HepG2 (cell line): ENCODE data around the gene AKIRIN1. TPM values are rescaled to one million over a fixed set of nuclear protein-coding genes. Genes with fewer than 3 reads are reported as not detected.
A peak's percentile ranks its signal among the peaks of the same experiment; 100 is the strongest.

Experiments used
- ARID3A ChIP-seq: IDR thresholded peaks from 2 replicates; pipeline ENCODE4 v1.6.1; 2012; ENCODE audit warnings: low read depth, low read length, improper control_type of control experiment
- BRF2 ChIP-seq: sonication (generic); formaldehyde crosslinking; IDR thresholded peaks from 2 replicates; pipeline ENCODE4 v1.8.1; 2022; ENCODE audit warnings: mild to moderate bottlenecking, missing genetic modification reagents
- EP300 ChIP-seq, 3 experiments: sonication (generic) in 1 of 3; formaldehyde crosslinking in 1 of 3; IDR thresholded peaks; 2 replicates each; pipeline versions ENCODE4 v1.5.1 to v1.6.1; 2011 to 2020; ENCODE audit warnings: low read depth in 2 of 3, low read length in 2 of 3, borderline replicate concordance in 1 of 3, improper control_type of control experiment in 1 of 3, mild to moderate bottlenecking in 1 of 3, missing genetic modification reagents in 1 of 3, moderate library complexity in 1 of 3
- GRHL1 ChIP-seq: sonication (generic); formaldehyde crosslinking; conservative IDR thresholded peaks from 2 replicates; pipeline ENCODE4 v1.8.0; 2022; ENCODE audit warnings: missing genetic modification reagents
- KDM1A ChIP-seq: IDR thresholded peaks from 2 replicates; pipeline ENCODE4 v1.6.1; 2016; ENCODE audit warnings: missing compliant biosample characterization
- PLRG1 ChIP-seq: fragments of 450-650 bp; conservative IDR thresholded peaks from 2 replicates; pipeline ENCODE4 v1.6.1; 2016
- RBAK ChIP-seq: sonication (generic); formaldehyde crosslinking; IDR thresholded peaks from 2 replicates; pipeline ENCODE4 v1.5.1; 2020; ENCODE audit warnings: mild to moderate bottlenecking, missing genetic modification reagents
- SALL1 ChIP-seq: sonication (generic); formaldehyde crosslinking; IDR thresholded peaks from 2 replicates; pipeline ENCODE4 v1.8.0; 2022; ENCODE audit warnings: mild to moderate bottlenecking, missing genetic modification reagents
- TCF7 ChIP-seq: sonication (generic); IDR thresholded peaks from 2 replicates; pipeline ENCODE4 v1.6.1; 2016; ENCODE audit warnings: antibody characterized with exemption, low read depth
- ZBED4 ChIP-seq: sonication (generic); formaldehyde crosslinking; IDR thresholded peaks from 2 replicates; pipeline ENCODE4 v1.4.0; 2020; ENCODE audit warnings: missing genetic modification reagents, borderline replicate concordance
- ZFYVE20 ChIP-seq: sonication (generic); formaldehyde crosslinking; IDR thresholded peaks from 2 replicates; pipeline ENCODE4 v1.8.0; 2023; ENCODE audit warnings: low read depth, mild to moderate bottlenecking, moderate library complexity, missing genetic modification reagents, borderline replicate concordance
- ZGPAT ChIP-seq: IDR thresholded peaks from 2 replicates; pipeline ENCODE4 v1.6.1; 2016; ENCODE audit warnings: mild to moderate bottlenecking
- ZNF30 ChIP-seq: sonication (generic); formaldehyde crosslinking; IDR thresholded peaks from 2 replicates; pipeline ENCODE4 v1.5.0; 2020; ENCODE audit warnings: mild to moderate bottlenecking, missing genetic modification reagents
- ZNF343 ChIP-seq: sonication (generic); formaldehyde crosslinking; IDR thresholded peaks from 2 replicates; pipeline ENCODE4 v1.4.0; 2020; ENCODE audit warnings: mild to moderate bottlenecking, missing genetic modification reagents
- ZNF496 ChIP-seq: sonication (generic); formaldehyde crosslinking; IDR thresholded peaks from 2 replicates; pipeline ENCODE4 v1.8.1; 2023; ENCODE audit warnings: mild to moderate bottlenecking, moderate library complexity, missing genetic modification reagents; ENCODE audit not compliant: insufficient replicate concordance
- ZNF556 ChIP-seq: sonication (generic); formaldehyde crosslinking; IDR thresholded peaks from 2 replicates; pipeline ENCODE4 v1.4.0; 2020; ENCODE audit warnings: mild to moderate bottlenecking, missing genetic modification reagents, borderline replicate concordance
- ZNF816 ChIP-seq: sonication (generic); formaldehyde crosslinking; IDR thresholded peaks from 2 replicates; pipeline ENCODE4 v1.8.0; 2022; ENCODE audit warnings: missing genetic modification reagents, mild to moderate bottlenecking, borderline replicate concordance
- ZSCAN30 ChIP-seq: sonication (generic); formaldehyde crosslinking; IDR thresholded peaks from 2 replicates; pipeline ENCODE4 v1.5.0; 2020; ENCODE audit warnings: mild to moderate bottlenecking, missing genetic modification reagents
- polyA plus RNA-seq, 8 experiments: library from polyadenylated mRNA; depleted of rRNA in 3 of 8; stranded (reverse) in 7 of 8; unstranded in 1 of 8; fragments of >200 nt; fragmentation: Illumina TruSeq in 4 of 8; extraction: Trizol in 4 of 8; gene quantifications; 2 replicates each; pipeline versions ENCODE4 v1.2.1 to v1.2.3, GENCODE V29; 2011 to 2016; ENCODE audit warnings: low read depth in 4 of 8, missing spikeins in 1 of 8, mixed read lengths in 1 of 8; ENCODE audit not compliant: insufficient read depth in 1 of 8
- total RNA-seq, 5 experiments: library from RNA; depleted of rRNA; stranded (reverse); fragments of >200 nt; fragmentation: Illumina TruSeq; extraction: Trizol; gene quantifications; 2 replicates each; pipeline ENCODE4 v1.2.3, GENCODE V29; 2016; ENCODE audit warnings: low read depth in 1 of 5

Gene AKIRIN1
- total and polyA plus RNA-seq, 2 of the 13 experiments (the other 11 are each of a cell fraction or from before 2014, with no cell fraction given) = 123 to 157 TPM

GRCh38 chr1:39016604-39017171 is 25.6 kb downstream of the AKIRIN1 start (continued):
- no peak for TF ChIP-seq GRHL1
- TF ChIP-seq ZBED4 (CRISPR knock-in tag) = no peak
- TF ChIP-seq RBAK (CRISPR knock-in tag) = no peak
- no peak for TF ChIP-seq ZNF343 (CRISPR knock-in tag)
- no peak for TF ChIP-seq ZNF30
- no peak for TF ChIP-seq BRF2
- no peak for TF ChIP-seq ZFYVE20 (CRISPR knock-in tag)
- no peak for TF ChIP-seq ZNF816
- no peak for TF ChIP-seq KDM1A (CRISPR knock-in tag)
- TF ChIP-seq PLRG1 = no peak
- 0 out of 2 replicates have a peak, but pooled peaks have one; percentile 22 for TF ChIP-seq ZGPAT (CRISPR knock-in tag)
- TF ChIP-seq ZSCAN30 (CRISPR knock-in tag) = no peak
- peak; percentile 48 for TF ChIP-seq SALL1 (CRISPR knock-in tag)
- TF ChIP-seq ZNF496 (CRISPR knock-in tag) = no peak
- TF ChIP-seq ARID3A = 0 out of 2 replicates have a peak, but pooled peaks have one; percentile 26
- TF ChIP-seq EP300 (IDR thresholded peaks at IDR 0.05; ENCODE audit: low read depth in 2 of 2, low read length in 2 of 2) = peak in 1 of 2 experiments; percentile 44; a peak in 1 of 4 replicates
- no peak for TF ChIP-seq EP300 (CRISPR knock-in tag; IDR thresholded peaks at IDR 0.05; ENCODE audit: borderline replicate concordance)
- no peak for TF ChIP-seq ZNF556 (CRISPR knock-in tag)
- no peak for TF ChIP-seq TCF7
